Measurements from ENCODE around the gene MPP3. TPM values are rescaled to one million over a fixed set of nuclear protein-coding genes. Genes with fewer than 3 reads are reported as not detected.

Gene MPP3
- total and polyA plus RNA-seq, 9 of the 15 experiments (the other 6 are each of a cell fraction or from before 2014, with no cell fraction given), result 0.41 to 10.4 (median 4.5) TPM

DNA sequence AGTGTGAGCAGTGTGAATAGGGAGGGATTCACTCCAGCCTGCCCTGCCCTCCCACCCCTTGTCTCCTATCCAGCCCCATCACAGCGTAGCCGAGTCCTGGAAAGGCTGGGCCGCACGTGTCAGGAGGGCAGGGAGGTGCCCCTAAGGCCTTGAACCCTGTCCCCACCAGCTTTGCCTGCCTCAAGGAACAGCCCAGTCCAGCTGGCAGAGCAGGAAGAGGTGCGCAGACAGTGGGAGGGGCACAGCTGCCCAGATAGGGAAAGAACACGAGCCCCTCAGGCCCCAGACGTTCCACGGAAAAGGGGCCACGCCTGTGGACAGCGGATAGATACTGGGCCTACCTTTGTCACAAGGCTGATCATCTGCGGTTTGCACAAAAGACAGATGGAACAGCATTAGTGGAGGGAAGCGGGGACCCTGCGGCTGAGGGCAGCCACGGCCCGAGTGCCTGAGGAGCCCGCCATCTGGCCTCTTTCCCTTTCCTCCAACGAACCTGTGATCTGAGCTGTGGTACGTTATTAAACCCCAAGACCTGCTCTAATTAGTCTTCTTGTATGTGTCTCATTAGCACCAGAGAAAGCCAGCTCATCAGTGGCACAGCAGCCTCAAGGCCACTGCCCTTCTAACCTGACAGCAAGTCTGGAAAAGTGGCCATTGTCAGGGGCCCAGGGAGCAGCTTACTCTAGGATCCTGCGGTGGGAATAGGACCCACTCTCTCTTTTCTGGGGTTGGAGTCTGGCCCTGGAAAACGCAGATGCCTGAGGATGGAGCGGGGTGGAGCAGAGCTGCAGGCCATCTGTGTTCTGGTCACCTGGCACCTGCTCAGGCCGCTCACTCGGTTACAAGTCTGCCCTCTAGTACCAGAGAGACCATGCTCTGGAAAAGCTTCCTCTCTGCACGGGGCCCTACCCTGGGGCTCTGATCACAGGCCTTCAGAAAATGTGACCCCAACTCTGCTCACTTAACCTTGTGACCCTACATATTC lies 16.3 kb downstream of the MPP3 start:
- CTCF ChIA-PET (ENCODE audit: low intra/inter-chr PET ratio), result no interaction called here
- WGBS (ENCODE audit: insufficient coverage, low coverage, missing lambda C conversion rate), result 51% methylated on average over 23 of the region's 24 CpGs
- FAIRE-seq, result no peak
- Histone ChIP-seq H3K79me2 (ENCODE audit: control insufficient read depth, insufficient read depth, low read length) (no peaks in the 10 kb centered on the region), H3K36me3 (ENCODE audit: control insufficient read depth, insufficient read depth, low read length) (no peaks in the 10 kb centered on the region), H3K9me3 (replicated peaks; ENCODE audit: control insufficient read depth, insufficient read depth, low read depth, low read length) (no peaks in the 10 kb centered on the region), H3K4me3 (no peak overlapping the region), H3K4me2 (ENCODE audit: insufficient read depth, low read length) (no peak overlapping the region), H3K27ac (ENCODE audit: extremely low read depth, low read depth, low read length) (no peak overlapping the region), H3K4me1 (replicated peaks in 1 of 2; ENCODE audit: control insufficient read depth in 2 of 2, insufficient read depth in 2 of 2, low read length in 2 of 2) (peaks cover 0 to 3% of the 10 kb centered on the region in 2 experiments; a peak in 1 of 5 replicates), H3K27me3 (ENCODE audit: control insufficient read depth in 2 of 2, insufficient read depth in 2 of 2, low read length in 2 of 2) (0 out of 5 replicates have a peak, but pooled peaks cover 0 to 9% of the 10 kb centered on the region in 2 experiments), H3K9ac (ENCODE audit: insufficient read depth in 1 of 2, low read depth in 2 of 2, low read length in 2 of 2) (no peak overlapping the region), H3K9me1 (ENCODE audit: control insufficient read depth, insufficient read depth, low read length) (no peaks in the 10 kb centered on the region), H2AFZ (ENCODE audit: low read depth, low read length) (no peak overlapping the region), H4K20me1 (replicated peaks; ENCODE audit: control insufficient read depth, insufficient read depth, low read length) (no peaks in the 10 kb centered on the region)
- TF ChIP-seq ILK (tag; IDR thresholded peaks at IDR 0.05; ENCODE audit: borderline replicate concordance, low read depth) (no peak), POLR2G (IDR thresholded peaks at IDR 0.05; ENCODE audit: low read depth, low read length) (0 out of 2 replicates have a peak, but pooled peaks have one; percentile 21)
- ATAC-seq, result no peak
- BruUV-seq (replicated peaks), result no TSS peak
- DNase-seq (ENCODE audit: extremely low read depth in 1 of 4, low spot score in 3 of 4), result no peak
- POLR2A ChIA-PET, result interaction anchor here (0.6 to 3.5 kb wide), 5 partner anchors 11 to 280 kb away, joined by 3 to 32 read pairs (median 3); partner anchors contain the start of gene CFAP97D1
- intact Hi-C loops (cut with micrococcal nuclease) (no loop called here), in situ Hi-C loops (cut with MboI) (no loop called here)

GRCh38 chr17:43814714-43815113 lies 18.2 kb downstream of the MPP3 start:
- POLR2A ChIA-PET, result no interaction called here
- Histone ChIP-seq H3K36me3 (ENCODE audit: control insufficient read depth, insufficient read depth, low read length) (no peaks in the 10 kb centered on the region), H3K4me1 (replicated peaks in 1 of 2; ENCODE audit: control insufficient read depth in 2 of 2, insufficient read depth in 2 of 2, low read length in 2 of 2) (peaks cover 0 to 3% of the 10 kb centered on the region in 2 experiments; a peak in 1 of 5 replicates), H3K9me3 (replicated peaks; ENCODE audit: control insufficient read depth, insufficient read depth, low read depth, low read length) (no peaks in the 10 kb centered on the region), H3K79me2 (ENCODE audit: control insufficient read depth, insufficient read depth, low read length) (no peaks in the 10 kb centered on the region), H3K4me3 (no peak overlapping the region), H3K9ac (ENCODE audit: insufficient read depth in 1 of 2, low read depth in 2 of 2, low read length in 2 of 2) (no peak overlapping the region), H3K27ac (ENCODE audit: extremely low read depth, low read depth, low read length) (no peak overlapping the region), H3K9me1 (ENCODE audit: control insufficient read depth, insufficient read depth, low read length) (no peaks in the 10 kb centered on the region), H3K4me2 (ENCODE audit: insufficient read depth, low read length) (no peak overlapping the region), H2AFZ (ENCODE audit: low read depth, low read length) (no peak overlapping the region), H3K27me3 (ENCODE audit: control insufficient read depth in 2 of 2, insufficient read depth in 2 of 2, low read length in 2 of 2) (0 out of 5 replicates have a peak, but pooled peaks cover 0 to 9% of the 10 kb centered on the region in 2 experiments), H4K20me1 (replicated peaks; ENCODE audit: control insufficient read depth, insufficient read depth, low read length) (no peaks in the 10 kb centered on the region)
- 0% methylated on average over 1 of the region's 1 CpG for WGBS (ENCODE audit: insufficient coverage, low coverage, missing lambda C conversion rate)
- CTCF ChIA-PET (ENCODE audit: low intra/inter-chr PET ratio), result no interaction called here
- intact Hi-C loops (cut with micrococcal nuclease), result no loop called here
- no peak for DNase-seq (ENCODE audit: extremely low read depth in 1 of 4, low spot score in 3 of 4)
- no peak for ATAC-seq
- no peak for FAIRE-seq
- BruUV-seq (replicated peaks), result no TSS peak
- in situ Hi-C loops (cut with MboI), result no loop called here
- no peak for TF ChIP-seq GATAD2B (IDR thresholded peaks at IDR 0.05; ENCODE audit: borderline replicate concordance)
- no peak for TF ChIP-seq BCLAF1 (IDR thresholded peaks at IDR 0.05; ENCODE audit: borderline replicate concordance in 1 of 2, control insufficient read depth in 1 of 2, low read depth in 2 of 2, low read length in 1 of 2)
- no peak for TF ChIP-seq EGR1 (conservative IDR thresholded peaks at IDR 0.05)
- no peak for TF ChIP-seq ZNF217 (CRISPR knock-in tag; IDR thresholded peaks at IDR 0.05)
- no peak for TF ChIP-seq ZNF146 (CRISPR knock-in tag; IDR thresholded peaks at IDR 0.05; ENCODE audit: unreplicated experiment)
- no peak for TF ChIP-seq SREBF1 (IDR thresholded peaks at IDR 0.05; ENCODE audit: borderline replicate concordance, low read depth, low read length)
- TF ChIP-seq ILF3 (IDR thresholded peaks at IDR 0.05; ENCODE audit: borderline replicate concordance), result no peak
- TF ChIP-seq RFX1 (IDR thresholded peaks at IDR 0.05), result no peak

Data from K562 (cell line).